GM19455 (cell line): ENCODE data around the gene CCN2.

Experiments used
- ATAC-seq: cut with Tn5 transposase; IDR thresholded peaks from one replicate; pipeline ENCODE4 v1.9.1; 2021; ENCODE audit not compliant: unreplicated experiment

Gene CCN2

DNA sequence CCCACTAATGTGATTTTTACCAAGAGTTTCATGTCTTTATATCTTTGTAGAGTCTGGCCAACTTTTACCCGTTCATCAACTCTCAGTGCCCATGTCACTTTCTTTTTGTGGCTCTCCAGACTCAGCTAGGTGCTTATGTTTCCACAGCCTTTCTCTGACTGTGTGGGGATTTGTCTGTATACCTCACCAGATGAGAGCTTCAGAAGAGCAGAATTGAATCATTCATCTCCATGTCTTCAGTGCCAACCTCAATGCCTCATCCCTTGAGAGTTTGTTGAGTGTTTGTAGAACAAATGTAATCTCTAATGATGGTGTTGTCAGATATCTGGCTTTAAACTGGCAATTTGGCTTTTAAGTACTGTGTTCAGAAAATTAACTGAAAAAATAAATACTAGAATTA lies 16.8 kb upstream of the CCN2 start:
- ATAC-seq: no peak

GRCh38 chr6:131966443-131966842 lies 15.3 kb upstream of the CCN2 start:
- ATAC-seq: no peak

DNA sequence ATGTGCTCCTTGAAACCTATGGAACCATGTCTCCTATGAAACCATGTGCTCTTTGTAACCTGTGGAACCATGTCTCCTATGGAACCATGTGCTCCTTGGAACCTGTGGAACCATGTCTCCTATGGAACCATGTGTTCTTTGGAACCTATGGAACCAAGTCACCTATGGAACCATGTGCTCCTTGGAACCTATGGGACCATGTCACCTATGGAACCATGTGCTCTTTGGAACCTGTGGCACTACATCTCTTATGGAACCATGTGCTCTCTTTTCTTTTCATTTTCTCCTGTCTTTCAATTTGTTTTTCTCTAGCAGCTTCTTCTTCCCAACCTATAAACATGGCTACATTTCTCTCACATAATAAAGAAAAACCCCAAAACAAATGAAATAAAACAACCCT lies 11.9 kb upstream of the CCN2 start:
- no peak for ATAC-seq

DNA sequence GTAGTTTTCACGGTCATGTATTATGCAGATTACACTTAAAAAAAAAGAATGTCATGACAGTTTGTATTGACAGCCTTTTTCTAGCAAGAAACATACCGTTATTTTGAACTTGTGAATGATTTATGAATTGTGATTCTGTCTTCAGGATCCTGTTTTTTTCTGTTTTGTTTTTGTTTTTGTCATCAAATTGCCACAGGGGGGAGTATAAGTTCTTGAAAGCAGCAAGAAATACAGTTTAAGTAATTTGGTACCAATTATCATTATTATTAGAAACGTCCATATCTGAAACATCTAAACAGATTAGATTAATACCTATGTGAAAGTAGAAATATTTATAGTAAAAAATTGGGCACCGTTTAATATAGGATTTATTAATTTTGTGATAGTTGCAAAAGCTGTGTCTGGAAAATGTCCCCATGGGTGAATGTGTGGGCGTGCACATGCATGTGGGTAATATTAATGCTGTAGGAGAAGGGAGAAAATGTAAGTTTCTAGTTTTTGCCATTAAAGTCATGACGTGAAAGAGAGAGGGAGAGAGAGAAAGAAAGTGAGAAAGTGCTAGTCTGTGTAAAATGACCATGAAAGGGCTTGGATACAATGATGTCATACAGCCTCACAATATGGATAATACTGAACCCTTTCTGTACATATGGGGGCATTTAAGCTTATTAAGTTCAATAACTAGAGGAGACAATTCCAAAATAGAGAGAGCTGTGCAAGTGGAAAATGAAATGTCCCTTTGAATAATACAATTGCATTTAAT lies 9.4 kb upstream of the CCN2 start:
- no peak for ATAC-seq

GRCh38 chr6:131958542-131959470 lies 7.6 kb upstream of the CCN2 start:
- ATAC-seq: no peak

DNA sequence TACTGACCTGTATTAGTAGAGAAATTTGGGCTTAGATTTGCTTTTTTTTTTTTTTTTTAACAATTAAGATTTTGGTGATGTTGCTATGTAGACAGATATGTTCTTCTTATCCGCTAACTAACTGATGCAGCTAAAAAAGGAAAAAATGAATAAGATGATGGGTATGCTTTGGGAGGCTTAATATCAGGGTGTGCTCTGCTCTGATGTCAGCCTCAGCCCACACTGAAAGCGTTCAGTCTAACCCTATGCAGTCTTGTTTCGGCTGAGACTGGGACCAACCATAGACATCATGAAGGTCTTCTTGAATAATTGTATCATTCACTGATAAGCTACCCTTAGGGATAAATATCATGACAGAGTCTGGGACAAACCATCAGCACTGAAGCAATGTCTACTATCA lies 6.9 kb upstream of the CCN2 start:
- ATAC-seq: no peak

GRCh38 chr6:131955876-131956275 lies 4.7 kb upstream of the CCN2 start:
- ATAC-seq: no peak

GRCh38 chr6:131955192-131955591 lies 4.0 kb upstream of the CCN2 start:
- ATAC-seq: no peak

- no peak for ATAC-seq
These were observed 3.6 kb upstream of the CCN2 start for GRCh38 chr6:131954775-131955107.

DNA sequence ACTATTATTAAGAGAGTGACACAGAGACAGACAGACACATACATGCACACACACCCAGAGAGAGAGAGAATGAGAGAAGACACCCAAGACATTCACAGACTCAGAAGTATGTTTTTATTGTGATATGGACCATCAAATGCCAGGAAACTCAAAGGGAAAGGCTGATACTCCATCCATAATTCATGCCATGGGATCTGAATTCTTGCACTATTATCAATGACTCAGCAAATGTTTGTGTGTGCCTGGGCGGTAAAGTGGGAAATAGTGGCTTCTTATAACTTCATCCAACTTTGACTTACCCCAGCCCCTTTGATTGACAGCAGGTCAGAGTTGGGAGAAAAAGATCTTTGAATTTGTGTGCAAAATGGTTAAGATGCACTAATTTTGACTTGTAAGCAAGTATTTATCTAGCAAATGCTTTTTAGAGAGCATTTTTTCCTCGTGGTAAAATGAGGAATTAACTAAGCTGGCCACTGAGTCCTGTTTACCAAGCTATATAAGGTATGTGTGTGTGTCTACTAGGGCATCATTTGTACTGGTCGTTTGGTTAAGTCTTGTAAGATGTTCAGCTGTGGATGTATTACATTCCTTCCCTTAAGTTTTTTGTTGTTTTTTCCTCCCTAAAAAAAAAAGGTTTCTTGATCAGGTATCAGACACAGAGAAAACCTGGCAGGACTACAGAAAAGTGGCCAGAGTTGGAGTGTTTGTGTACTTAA lies 3.0 kb upstream of the CCN2 start:
- no peak for ATAC-seq

- no peak for ATAC-seq
These were observed 1.8 kb upstream of the CCN2 start for GRCh38 chr6:131952886-131953509.

DNA sequence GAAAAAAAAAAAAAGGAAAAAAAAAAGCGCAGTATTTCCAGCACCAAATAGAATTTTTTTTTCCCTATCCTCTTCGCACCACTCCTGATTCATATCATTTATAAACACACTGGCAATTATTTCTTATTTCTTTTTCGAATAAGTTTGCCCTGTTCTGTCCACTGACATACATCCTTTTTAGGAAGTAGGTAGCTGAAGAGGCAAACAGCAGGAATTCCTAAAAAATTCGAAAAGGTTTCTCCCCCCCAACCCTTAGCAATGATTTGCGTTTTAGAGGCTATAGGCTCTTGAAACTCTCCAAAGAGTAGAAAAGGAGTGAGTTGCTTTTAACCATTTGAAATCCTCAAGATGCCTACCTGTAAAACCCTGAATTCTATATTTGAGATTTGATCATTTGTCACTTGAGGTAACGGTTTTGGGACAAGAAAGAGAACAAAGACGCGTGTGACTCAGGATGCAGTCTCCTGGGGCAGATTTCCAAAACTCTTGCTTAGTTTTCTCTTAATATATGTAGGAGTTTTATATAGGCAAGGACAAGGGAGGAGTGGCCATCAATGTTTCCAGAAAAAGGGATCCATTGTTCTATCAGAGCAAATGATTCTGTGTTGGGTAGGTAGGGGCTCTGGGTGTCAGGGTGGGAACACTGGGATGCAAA lies 531 bp upstream of the CCN2 start:
- ATAC-seq: no peak

DNA sequence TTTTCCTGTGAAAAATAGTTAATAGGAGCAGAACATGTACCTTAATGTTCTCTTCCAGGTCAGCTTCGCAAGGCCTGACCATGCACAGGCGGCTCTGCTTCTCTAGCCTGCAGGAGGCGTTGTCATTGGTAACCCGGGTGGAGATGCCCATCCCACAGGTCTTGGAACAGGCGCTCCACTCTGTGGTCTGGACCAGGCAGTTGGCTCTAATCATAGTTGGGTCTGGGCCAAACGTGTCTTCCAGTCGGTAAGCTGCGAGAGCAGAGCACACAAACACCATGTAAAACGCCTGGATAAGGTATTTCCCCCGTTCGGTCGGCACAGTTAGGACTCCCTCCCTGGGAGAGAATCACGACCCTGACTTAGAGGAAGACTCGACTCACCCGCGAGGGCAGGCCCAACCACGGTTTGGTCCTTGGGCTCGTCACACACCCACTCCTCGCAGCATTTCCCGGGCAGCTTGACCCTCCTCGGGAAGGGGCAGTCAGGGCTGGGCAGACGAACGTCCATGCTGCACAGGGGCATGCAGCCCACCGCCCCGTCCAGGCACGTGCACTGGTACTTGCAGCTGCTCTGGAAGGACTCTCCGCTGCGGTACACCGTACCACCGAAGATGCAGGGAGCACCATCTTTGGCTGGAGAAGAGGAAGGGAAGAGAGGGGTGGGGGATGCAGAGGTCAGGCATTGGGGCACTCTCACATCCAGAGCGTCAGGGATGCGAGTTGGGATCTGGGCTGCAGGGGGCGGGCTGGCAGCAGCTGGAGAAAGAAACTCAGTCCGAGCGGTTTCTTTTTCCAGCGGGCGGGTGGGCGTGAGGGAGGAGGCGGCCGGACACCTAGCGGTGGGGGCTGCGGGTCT lies 1.0 kb downstream of the CCN2 start:
- no peak for ATAC-seq

DNA sequence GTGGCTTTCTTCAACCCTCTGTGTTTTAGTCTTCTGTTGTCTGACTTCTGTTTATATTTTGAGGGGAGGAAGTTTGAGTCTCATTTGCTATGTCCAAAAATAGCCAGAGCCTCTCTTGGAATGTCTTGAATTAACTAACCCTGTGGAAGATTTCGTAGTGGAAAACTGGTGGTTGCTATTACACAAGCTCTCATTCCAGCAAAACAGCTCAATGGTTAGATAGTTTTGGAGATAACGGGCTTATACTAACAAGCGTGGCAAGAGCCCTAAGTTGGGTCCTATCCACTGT lies 1.6 kb downstream of the CCN2 start:
- ATAC-seq: no peak

GRCh38 chr6:131948692-131949619 lies 2.2 kb downstream of the CCN2 start:
- ATAC-seq: no peak

GRCh38 chr6:131947986-131948661 lies 3.0 kb downstream of the CCN2 start:
- no peak for ATAC-seq

GRCh38 chr6:131946992-131947955 lies 3.9 kb downstream of the CCN2 start:
- no peak for ATAC-seq
